K562 (cell line): ENCODE data around the gene ARFGEF3. TPM values are rescaled to one million over a fixed set of nuclear protein-coding genes. Genes with fewer than 3 reads are reported as not detected.
A peak's percentile ranks its signal among the peaks of the same experiment; 100 is the strongest.

Experiments
- ATAC-seq: fragments of 200-7000 bp; cut with Tn5 transposase; 3 replicates; pipeline ENCODE4 v1.9.1; 2020; ENCODE audit warnings: moderate library complexity
- BruUV-seq: library from RNA; stranded (reverse); fragments of 400-500 nt; replicated peaks from 2 replicates; lab custom pipeline; 2021; lab: Mats Ljungman, UMichigan
- CTCF ChIA-PET: fragments of 300-600 bp; formaldehyde crosslinking; extraction: SDS; loops from one replicate; lab custom pipeline; 2021; ENCODE audit warnings: low intra/inter-chr PET ratio; lab: Yijun Ruan, JAX
- POLR2A ChIA-PET: fragments of 300-600, 350-650 bp; sonication (Branson Sonifier 250); formaldehyde crosslinking; extraction: SDS; loops from one replicate; lab custom pipeline; 2021; ENCODE audit warnings: antibody characterized with exemption, inconsistent platforms; lab: Yijun Ruan, JAX
- DNase-seq, 4 experiments: peaks; one replicate each; pipeline versions ENCODE4 v3.0.0 to v3.0.0-alpha.2; 2011 to 2018; ENCODE audit warnings: low spot score in 3 of 4, mixed read lengths in 3 of 4; ENCODE audit errors: extremely low read depth in 1 of 4
- FAIRE-seq: peaks from 2 replicates; lab custom pipeline; 2011; peaks lifted over from hg19 to GRCh38; lab: Jason Lieb, UNC
- H2AFZ ChIP-seq: 2 replicates; pipeline ENCODE4 v1.6.0; 2011; ENCODE audit warnings: low read depth, low read length, control low read depth, inconsistent platforms
- H3K27ac ChIP-seq: fragments of 200-600 bp; 3 replicates; pipeline ENCODE4 v1.8.0; 2011; ENCODE audit warnings: low read depth, mild to moderate bottlenecking, control low read depth, inconsistent platforms, low read length, moderate library complexity, mixed read lengths; ENCODE audit errors: extremely low read depth
- H3K27me3 ChIP-seq, 2 experiments: fragments of 300-600 bp in 1 of 2; 2 replicates in 1 of 2; 3 replicates in 1 of 2; pipeline versions ENCODE4 v1.6.0 to v1.8.0; 2011; ENCODE audit warnings: inconsistent platforms in 2 of 2, low read length in 2 of 2, mild to moderate bottlenecking in 1 of 2, mixed read lengths in 1 of 2, moderate library complexity in 1 of 2; ENCODE audit not compliant: control insufficient read depth in 2 of 2, insufficient read depth in 2 of 2
- H3K36me3 ChIP-seq: fragments of 300-600 bp; 3 replicates; pipeline ENCODE4 v1.8.0; 2011; ENCODE audit warnings: mild to moderate bottlenecking, low read length, inconsistent platforms; ENCODE audit not compliant: control insufficient read depth, insufficient read depth
- H3K4me1 ChIP-seq, 2 experiments: fragments of 200-600 bp in 1 of 2; replicated peaks in 1 of 2; 2 replicates in 1 of 2; 3 replicates in 1 of 2; pipeline versions ENCODE4 v1.5.1 to v1.8.0; 2011; ENCODE audit warnings: inconsistent platforms in 2 of 2, low read length in 2 of 2, mild to moderate bottlenecking in 1 of 2, mixed read lengths in 1 of 2, moderate library complexity in 1 of 2; ENCODE audit not compliant: control insufficient read depth in 2 of 2, insufficient read depth in 2 of 2
- H3K4me2 ChIP-seq: 2 replicates; pipeline ENCODE4 v1.6.1; 2011; ENCODE audit warnings: low read length, control low read depth, inconsistent platforms, mixed read lengths; ENCODE audit not compliant: insufficient read depth
- H3K4me3 ChIP-seq: fragments of 200-600 bp; sonication (generic), shearing (Covaris generic); 2 replicates; pipeline ENCODE4 v1.5.1; 2016; ENCODE audit warnings: control low read depth, inconsistent platforms
- H3K79me2 ChIP-seq: fragments of 200-600 bp; 3 replicates; pipeline ENCODE4 v1.8.0; 2011; ENCODE audit warnings: low read length, inconsistent platforms; ENCODE audit not compliant: control insufficient read depth, insufficient read depth
- H3K9ac ChIP-seq, 2 experiments: 2 replicates each; pipeline versions ENCODE4 v1.6.0 to v1.6.1; 2011; ENCODE audit warnings: low read depth in 2 of 2, low read length in 2 of 2, control low read depth in 1 of 2, inconsistent platforms in 1 of 2, mild to moderate bottlenecking in 1 of 2, mixed read lengths in 1 of 2; ENCODE audit not compliant: insufficient read depth in 1 of 2
- H3K9me1 ChIP-seq: one replicate; pipeline ENCODE4 v1.6.0; 2011; ENCODE audit warnings: inconsistent platforms, mild to moderate bottlenecking, low read length, moderate library complexity; ENCODE audit not compliant: control insufficient read depth, insufficient read depth
- H3K9me3 ChIP-seq: replicated peaks from 2 replicates; pipeline ENCODE4 v1.5.1; 2011; ENCODE audit warnings: low read depth, low read length, inconsistent platforms; ENCODE audit not compliant: control insufficient read depth, insufficient read depth
- H4K20me1 ChIP-seq: replicated peaks from 2 replicates; pipeline ENCODE4 v1.6.1; 2011; ENCODE audit warnings: low read length, inconsistent platforms, mixed read lengths; ENCODE audit not compliant: control insufficient read depth, insufficient read depth
- ARID1B ChIP-seq: fragments of 450-650 bp; IDR thresholded peaks from 2 replicates; pipeline ENCODE4 v1.6.1; 2016; ENCODE audit warnings: antibody characterized with exemption, mild to moderate bottlenecking, inconsistent platforms
- CBFB ChIP-seq: sonication (generic); formaldehyde crosslinking; IDR thresholded peaks from 2 replicates; pipeline ENCODE4 v1.4.0; 2020; ENCODE audit warnings: mild to moderate bottlenecking, missing genetic modification reagents
- FOXP1 ChIP-seq: sonication (generic); formaldehyde crosslinking; IDR thresholded peaks from 2 replicates; pipeline ENCODE4 v1.8.0; 2022; ENCODE audit warnings: mild to moderate bottlenecking, missing genetic modification reagents
- MLLT1 ChIP-seq, 2 experiments: fragments of 450-650 bp; IDR thresholded peaks; 2 replicates each; pipeline ENCODE4 v1.6.1; 2016
- RAD21 ChIP-seq, 2 experiments: fragments of 250-450 bp in 1 of 2; fragments of 450-650 bp in 1 of 2; sonication (Bioruptor Pico) in 1 of 2; formaldehyde crosslinking in 1 of 2; IDR thresholded peaks in 1 of 2; conservative IDR thresholded peaks in 1 of 2; 2 replicates each; pipeline versions ENCODE4 v1.4.0 to v1.8.0; 2020 to 2022; ENCODE audit warnings: mild to moderate bottlenecking in 2 of 2, moderate library complexity in 1 of 2
- ZNF24 ChIP-seq: fragments of 450-650 bp; IDR thresholded peaks from 2 replicates; pipeline ENCODE4 v1.6.1; 2016
- ZNF316 ChIP-seq: fragments of 450-650 bp; IDR thresholded peaks from 2 replicates; pipeline ENCODE4 v1.6.1; 2016
- WGBS: fragments of 100-300 bp; shearing (Covaris generic); methylation state at CpG from one replicate; pipeline ENCODE4 v1.1.6; 2016; ENCODE audit warnings: low coverage, mixed read lengths; ENCODE audit not compliant: insufficient coverage; ENCODE audit errors: missing lambda C conversion rate; 5-methylcytosine and 5-hydroxymethylcytosine counted together
- in situ Hi-C: fragments of 300-500 bp; cut with MboI; formaldehyde crosslinking; loops from 4 replicates; pipeline ENCODE4 v1.15.0; 2018; ENCODE audit warnings: inconsistent platforms, mixed read lengths
- intact Hi-C: fragments of 100-400 bp; cut with micrococcal nuclease; formaldehyde crosslinking; loops from 2 replicates; pipeline ENCODE4 v1.14.2; 2022
- polyA plus RNA-seq, 8 experiments: library from polyadenylated mRNA; depleted of rRNA in 4 of 8; stranded (reverse) in 5 of 8; unstranded in 3 of 8; fragments of >200 nt; fragmentation: Nextera tagmentation in 2 of 8; fragmentation: Illumina TruSeq in 1 of 8; extraction: Ambion mirVana in 2 of 8; extraction: Trizol in 1 of 8; gene quantifications; 2 replicates each; pipeline versions ENCODE4 v1.2.1 to v1.2.3, GENCODE V29; 2011 to 2014; ENCODE audit warnings: inconsistent platforms in 1 of 8, missing spikeins in 1 of 8
- total RNA-seq, 7 experiments: library from RNA; depleted of rRNA in 6 of 7; stranded (reverse); fragments of >200 nt in 6 of 7; fragmentation: Illumina TruSeq in 2 of 7; extraction: Trizol in 2 of 7; gene quantifications; 2 replicates each; pipeline versions ENCODE4 v1.2.1 to v1.2.3, GENCODE V29; 2011 to 2021; ENCODE audit warnings: low replicate concordance in 1 of 7

Gene ARFGEF3
- total and polyA plus RNA-seq, 9 of the 15 experiments (the other 6 are each of a cell fraction or from before 2014, with no cell fraction given): under 0.01 to 0.02 TPM; not detected in 7

DNA sequence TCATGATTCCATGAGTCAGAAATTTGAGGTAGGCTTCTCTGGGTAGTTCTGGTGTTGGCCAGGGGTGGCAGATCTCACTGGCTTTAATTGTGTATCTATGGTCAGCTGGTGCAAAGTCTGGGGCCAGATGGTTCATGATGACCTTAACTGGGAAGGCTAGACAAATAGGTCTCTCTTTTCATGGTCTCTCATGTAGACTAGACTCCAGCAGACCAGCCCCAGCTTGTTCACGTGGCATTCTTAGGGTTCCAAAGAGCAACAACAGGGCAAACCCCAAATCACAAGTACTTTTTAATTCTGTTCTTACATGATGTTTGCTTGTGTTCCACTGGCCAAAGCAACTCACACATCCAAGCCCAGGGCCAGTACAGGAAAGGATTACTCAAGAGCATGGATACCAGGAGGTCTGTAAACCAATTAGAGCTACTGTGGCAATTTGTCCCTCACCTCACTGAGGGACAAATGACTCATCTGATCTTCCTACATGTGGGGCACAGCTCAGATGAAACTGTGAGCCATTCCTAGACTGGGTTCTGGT, 136.1 kb downstream of the ARFGEF3 start:
- no peaks in the 10 kb centered on the region for H3K79me2 ChIP-seq
- no peaks in the 10 kb centered on the region for H3K4me1 ChIP-seq
- intact Hi-C loops: no loop called here
- ATAC-seq: no peak
- no peak overlapping the region for H3K9ac ChIP-seq
- in situ Hi-C loops: no loop called here
- FAIRE-seq: no peak
- DNase-seq: no peak
- TF ChIP-seq CBFB (CRISPR knock-in tag): no peak
- no peak for TF ChIP-seq ZNF24
- TF ChIP-seq ARID1B: no peak
- TF ChIP-seq FOXP1 (CRISPR knock-in tag): no peak
- H3K27me3 ChIP-seq: peaks cover 16 to 38% of the 10 kb centered on the region in 2 experiments
- ChIA-PET POLR2A (interaction anchor here (0.7 to 1.2 kb wide), 2 partner anchors 11 to 99 kb away, joined by 3 to 5 read pairs; no protein-coding TSS in a partner anchor), CTCF (no interaction called here)
- no peaks in the 10 kb centered on the region for H3K9me3 ChIP-seq
- H3K4me3 ChIP-seq: no peak overlapping the region
- no peak overlapping the region for H3K27ac ChIP-seq
- 0% methylated on average over 1 of the region's 1 CpG for WGBS
- no peak overlapping the region for H2AFZ ChIP-seq
- H3K36me3 ChIP-seq: no peaks in the 10 kb centered on the region
- no TSS peak for BruUV-seq
- H3K4me2 ChIP-seq: no peak overlapping the region
- H3K9me1 ChIP-seq: no peaks in the 10 kb centered on the region
- H4K20me1 ChIP-seq: 0 out of 2 replicates have a peak, but pooled peaks cover 3% of the 10 kb centered on the region

- DNase-seq (no peak), FAIRE-seq (no peak), ATAC-seq (no peak)
- Histone ChIP-seq H3K4me3 (no peak overlapping the region), H3K9me1 (no peaks in the 10 kb centered on the region), H3K79me2 (no peaks in the 10 kb centered on the region), H2AFZ (no peak overlapping the region), H3K4me2 (no peak overlapping the region), H3K27ac (no peak overlapping the region), H3K36me3 (no peaks in the 10 kb centered on the region), H3K4me1 (no peaks in the 10 kb centered on the region), H3K9ac (no peak overlapping the region), H3K9me3 (no peaks in the 10 kb centered on the region), H4K20me1 (no peaks in the 10 kb centered on the region), H3K27me3 (peaks cover 11 to 24% of the 10 kb centered on the region in 2 experiments; a peak in 4 of 5 replicates)
- in situ Hi-C loops (no loop called here), intact Hi-C loops (no loop called here)
- ChIA-PET POLR2A (no interaction called here), CTCF (no interaction called here)
- BruUV-seq: no TSS peak
- WGBS: 0% methylated on average over 4 of the region's 4 CpGs
- TF ChIP-seq MLLT1 (IDR thresholded peaks at IDR 0.05): no peak
- TF ChIP-seq ZNF316: peak; percentile 66
- no peak for TF ChIP-seq RAD21 (CRISPR knock-in tag; conservative IDR thresholded peaks at IDR 0.05 in 1 of 2, IDR thresholded peaks at IDR 0.05 in 1 of 2)
Observed at GRCh38 chr6:138300469-138300868, 138.7 kb downstream of the ARFGEF3 start.
